K562 (cell line): Measurements from ENCODE around the gene XPR1. TPM values are rescaled to one million over a fixed set of nuclear protein-coding genes. Genes with fewer than 3 reads are reported as not detected.
A peak's percentile ranks its signal among the peaks of the same experiment; 100 is the strongest.

Source experiments
- ATAC-seq: fragments of 200-7000 bp; cut with Tn5 transposase; 3 replicates; pipeline ENCODE4 v1.9.1; 2020; ENCODE audit warnings: moderate library complexity
- BruUV-seq: library from RNA; stranded (reverse); fragments of 400-500 nt; replicated peaks from 2 replicates; lab custom pipeline; 2021; lab: Mats Ljungman, UMichigan
- CTCF ChIA-PET: fragments of 300-600 bp; formaldehyde crosslinking; extraction: SDS; loops from one replicate; lab custom pipeline; 2021; ENCODE audit warnings: low intra/inter-chr PET ratio; lab: Yijun Ruan, JAX
- POLR2A ChIA-PET: fragments of 300-600, 350-650 bp; sonication (Branson Sonifier 250); formaldehyde crosslinking; extraction: SDS; loops from one replicate; lab custom pipeline; 2021; ENCODE audit warnings: antibody characterized with exemption, inconsistent platforms; lab: Yijun Ruan, JAX
- DNase-seq, 4 experiments: peaks; one replicate each; pipeline versions ENCODE4 v3.0.0 to v3.0.0-alpha.2; 2011 to 2018; ENCODE audit warnings: low spot score in 3 of 4, mixed read lengths in 3 of 4; ENCODE audit errors: extremely low read depth in 1 of 4
- FAIRE-seq: peaks from 2 replicates; lab custom pipeline; 2011; peaks lifted over from hg19 to GRCh38; lab: Jason Lieb, UNC
- H2AFZ ChIP-seq: 2 replicates; pipeline ENCODE4 v1.6.0; 2011; ENCODE audit warnings: low read depth, low read length, control low read depth, inconsistent platforms
- H3K27ac ChIP-seq: fragments of 200-600 bp; 3 replicates; pipeline ENCODE4 v1.8.0; 2011; ENCODE audit warnings: low read depth, mild to moderate bottlenecking, control low read depth, inconsistent platforms, low read length, moderate library complexity, mixed read lengths; ENCODE audit errors: extremely low read depth
- H3K27me3 ChIP-seq, 2 experiments: fragments of 300-600 bp in 1 of 2; 2 replicates in 1 of 2; 3 replicates in 1 of 2; pipeline versions ENCODE4 v1.6.0 to v1.8.0; 2011; ENCODE audit warnings: inconsistent platforms in 2 of 2, low read length in 2 of 2, mild to moderate bottlenecking in 1 of 2, mixed read lengths in 1 of 2, moderate library complexity in 1 of 2; ENCODE audit not compliant: control insufficient read depth in 2 of 2, insufficient read depth in 2 of 2
- H3K36me3 ChIP-seq: fragments of 300-600 bp; 3 replicates; pipeline ENCODE4 v1.8.0; 2011; ENCODE audit warnings: mild to moderate bottlenecking, low read length, inconsistent platforms; ENCODE audit not compliant: control insufficient read depth, insufficient read depth
- H3K4me1 ChIP-seq, 2 experiments: fragments of 200-600 bp in 1 of 2; replicated peaks in 1 of 2; 2 replicates in 1 of 2; 3 replicates in 1 of 2; pipeline versions ENCODE4 v1.5.1 to v1.8.0; 2011; ENCODE audit warnings: inconsistent platforms in 2 of 2, low read length in 2 of 2, mild to moderate bottlenecking in 1 of 2, mixed read lengths in 1 of 2, moderate library complexity in 1 of 2; ENCODE audit not compliant: control insufficient read depth in 2 of 2, insufficient read depth in 2 of 2
- H3K4me2 ChIP-seq: 2 replicates; pipeline ENCODE4 v1.6.1; 2011; ENCODE audit warnings: low read length, control low read depth, inconsistent platforms, mixed read lengths; ENCODE audit not compliant: insufficient read depth
- H3K4me3 ChIP-seq: fragments of 200-600 bp; sonication (generic), shearing (Covaris generic); 2 replicates; pipeline ENCODE4 v1.5.1; 2016; ENCODE audit warnings: control low read depth, inconsistent platforms
- H3K79me2 ChIP-seq: fragments of 200-600 bp; 3 replicates; pipeline ENCODE4 v1.8.0; 2011; ENCODE audit warnings: low read length, inconsistent platforms; ENCODE audit not compliant: control insufficient read depth, insufficient read depth
- H3K9ac ChIP-seq, 2 experiments: 2 replicates each; pipeline versions ENCODE4 v1.6.0 to v1.6.1; 2011; ENCODE audit warnings: low read depth in 2 of 2, low read length in 2 of 2, control low read depth in 1 of 2, inconsistent platforms in 1 of 2, mild to moderate bottlenecking in 1 of 2, mixed read lengths in 1 of 2; ENCODE audit not compliant: insufficient read depth in 1 of 2
- H3K9me1 ChIP-seq: one replicate; pipeline ENCODE4 v1.6.0; 2011; ENCODE audit warnings: inconsistent platforms, mild to moderate bottlenecking, low read length, moderate library complexity; ENCODE audit not compliant: control insufficient read depth, insufficient read depth
- H3K9me3 ChIP-seq: replicated peaks from 2 replicates; pipeline ENCODE4 v1.5.1; 2011; ENCODE audit warnings: low read depth, low read length, inconsistent platforms; ENCODE audit not compliant: control insufficient read depth, insufficient read depth
- H4K20me1 ChIP-seq: replicated peaks from 2 replicates; pipeline ENCODE4 v1.6.1; 2011; ENCODE audit warnings: low read length, inconsistent platforms, mixed read lengths; ENCODE audit not compliant: control insufficient read depth, insufficient read depth
- ATF7 ChIP-seq: fragments of 450-650 bp; IDR thresholded peaks from 2 replicates; pipeline ENCODE4 v1.7.1; 2014; ENCODE audit warnings: mild to moderate bottlenecking, moderate library complexity
- DACH1 ChIP-seq: fragments of 450-650 bp; IDR thresholded peaks from 2 replicates; pipeline ENCODE4 v1.6.1; 2018; ENCODE audit not compliant: partially characterized antibody
- KDM2B ChIP-seq: fragments of 250-450 bp; sonication (Bioruptor Pico); IDR thresholded peaks from 2 replicates; pipeline ENCODE4 v1.8.0; 2021; ENCODE audit warnings: mild to moderate bottlenecking, moderate library complexity
- NFE2L1 ChIP-seq: fragments of 450-650 bp; IDR thresholded peaks from 2 replicates; pipeline ENCODE4 v1.6.1; 2016; ENCODE audit warnings: missing genetic modification characterization, low read depth, mild to moderate bottlenecking, missing compliant biosample characterization, moderate library complexity, borderline replicate concordance
- RBM34 ChIP-seq: fragments of 200-400 bp; formaldehyde crosslinking; IDR thresholded peaks from 2 replicates; pipeline ENCODE4 v1.6.1; 2018; ENCODE audit warnings: low read length, borderline replicate concordance; ENCODE audit not compliant: insufficient read depth
- SAFB ChIP-seq: fragments of 200-400 bp; formaldehyde crosslinking; IDR thresholded peaks from 2 replicates; pipeline ENCODE4 v1.6.1; 2017; ENCODE audit warnings: low read depth, low read length, borderline replicate concordance
- ZNF41 ChIP-seq: fragments of 250-450 bp; sonication (Bioruptor Pico); conservative IDR thresholded peaks from 2 replicates; pipeline ENCODE4 v1.4.0; 2020; ENCODE audit warnings: mild to moderate bottlenecking
- ZNF57 ChIP-seq: fragments of 450-650 bp; formaldehyde crosslinking; IDR thresholded peaks from 2 replicates; pipeline ENCODE4 v1.4.0; 2020; ENCODE audit warnings: mild to moderate bottlenecking, moderate library complexity
- WGBS: fragments of 100-300 bp; shearing (Covaris generic); methylation state at CpG from one replicate; pipeline ENCODE4 v1.1.6; 2016; ENCODE audit warnings: low coverage, mixed read lengths; ENCODE audit not compliant: insufficient coverage; ENCODE audit errors: missing lambda C conversion rate; 5-methylcytosine and 5-hydroxymethylcytosine counted together
- in situ Hi-C: fragments of 300-500 bp; cut with MboI; formaldehyde crosslinking; loops from 4 replicates; pipeline ENCODE4 v1.15.0; 2018; ENCODE audit warnings: inconsistent platforms, mixed read lengths
- intact Hi-C: fragments of 100-400 bp; cut with micrococcal nuclease; formaldehyde crosslinking; loops from 2 replicates; pipeline ENCODE4 v1.14.2; 2022
- polyA plus RNA-seq, 8 experiments: library from polyadenylated mRNA; depleted of rRNA in 4 of 8; stranded (reverse) in 5 of 8; unstranded in 3 of 8; fragments of >200 nt; fragmentation: Nextera tagmentation in 2 of 8; fragmentation: Illumina TruSeq in 1 of 8; extraction: Ambion mirVana in 2 of 8; extraction: Trizol in 1 of 8; gene quantifications; 2 replicates each; pipeline versions ENCODE4 v1.2.1 to v1.2.3, GENCODE V29; 2011 to 2014; ENCODE audit warnings: inconsistent platforms in 1 of 8, missing spikeins in 1 of 8
- total RNA-seq, 7 experiments: library from RNA; depleted of rRNA in 6 of 7; stranded (reverse); fragments of >200 nt in 6 of 7; fragmentation: Illumina TruSeq in 2 of 7; extraction: Trizol in 2 of 7; gene quantifications; 2 replicates each; pipeline versions ENCODE4 v1.2.1 to v1.2.3, GENCODE V29; 2011 to 2021; ENCODE audit warnings: low replicate concordance in 1 of 7
- TF ChIP-seq, protein P1 (sequence below), 2 experiments: fragments of 450-650 bp in 1 of 2; sonication (generic) in 1 of 2; formaldehyde crosslinking in 1 of 2; IDR thresholded peaks; 2 replicates each; pipeline versions ENCODE4 v1.7.1 to v1.9.0; 2016 to 2022; ENCODE audit warnings: inconsistent platforms in 1 of 2, mild to moderate bottlenecking in 1 of 2, missing genetic modification reagents in 1 of 2
- TF ChIP-seq, protein P2 (sequence below), 2 experiments: fragments of 450-650 bp; IDR thresholded peaks; 2 replicates each; pipeline ENCODE4 v1.6.1; 2016

The XPR1 gene
- total and polyA plus RNA-seq, 9 of the 15 experiments (the other 6 are each of a cell fraction or from before 2014, with no cell fraction given) = 3.0 to 66.2 (median 38.6) TPM

GRCh38 chr1:180893614-180894013 lies 261.8 kb downstream of the XPR1 start:
- intact Hi-C loops = no loop called here
- no peak for DNase-seq
- H3K4me3 ChIP-seq = no peak overlapping the region
- no peaks in the 10 kb centered on the region for H3K36me3 ChIP-seq
- in situ Hi-C loops = no loop called here
- BruUV-seq = no TSS peak
- H3K27me3 ChIP-seq = no peaks in the 10 kb centered on the region
- ATAC-seq = 0 out of 3 replicates have a peak, but pooled peaks have one; percentile 8
- no peaks in the 10 kb centered on the region for H3K79me2 ChIP-seq
- CTCF ChIA-PET = no interaction called here
- 61% methylated on average over 2 of the region's 3 CpGs for WGBS
- no peak overlapping the region for H2AFZ ChIP-seq
- TF ChIP-seq ZNF41 (CRISPR knock-in tag) (no peak), DACH1 (no peak), ATF7 (no peak), RBM34 (no peak), KDM2B (CRISPR knock-in tag) (no peak), NFE2L1 (tag) (no peak), ZNF57 (CRISPR knock-in tag) (no peak), SAFB (no peak)
- TF ChIP-seq, protein P1, sequence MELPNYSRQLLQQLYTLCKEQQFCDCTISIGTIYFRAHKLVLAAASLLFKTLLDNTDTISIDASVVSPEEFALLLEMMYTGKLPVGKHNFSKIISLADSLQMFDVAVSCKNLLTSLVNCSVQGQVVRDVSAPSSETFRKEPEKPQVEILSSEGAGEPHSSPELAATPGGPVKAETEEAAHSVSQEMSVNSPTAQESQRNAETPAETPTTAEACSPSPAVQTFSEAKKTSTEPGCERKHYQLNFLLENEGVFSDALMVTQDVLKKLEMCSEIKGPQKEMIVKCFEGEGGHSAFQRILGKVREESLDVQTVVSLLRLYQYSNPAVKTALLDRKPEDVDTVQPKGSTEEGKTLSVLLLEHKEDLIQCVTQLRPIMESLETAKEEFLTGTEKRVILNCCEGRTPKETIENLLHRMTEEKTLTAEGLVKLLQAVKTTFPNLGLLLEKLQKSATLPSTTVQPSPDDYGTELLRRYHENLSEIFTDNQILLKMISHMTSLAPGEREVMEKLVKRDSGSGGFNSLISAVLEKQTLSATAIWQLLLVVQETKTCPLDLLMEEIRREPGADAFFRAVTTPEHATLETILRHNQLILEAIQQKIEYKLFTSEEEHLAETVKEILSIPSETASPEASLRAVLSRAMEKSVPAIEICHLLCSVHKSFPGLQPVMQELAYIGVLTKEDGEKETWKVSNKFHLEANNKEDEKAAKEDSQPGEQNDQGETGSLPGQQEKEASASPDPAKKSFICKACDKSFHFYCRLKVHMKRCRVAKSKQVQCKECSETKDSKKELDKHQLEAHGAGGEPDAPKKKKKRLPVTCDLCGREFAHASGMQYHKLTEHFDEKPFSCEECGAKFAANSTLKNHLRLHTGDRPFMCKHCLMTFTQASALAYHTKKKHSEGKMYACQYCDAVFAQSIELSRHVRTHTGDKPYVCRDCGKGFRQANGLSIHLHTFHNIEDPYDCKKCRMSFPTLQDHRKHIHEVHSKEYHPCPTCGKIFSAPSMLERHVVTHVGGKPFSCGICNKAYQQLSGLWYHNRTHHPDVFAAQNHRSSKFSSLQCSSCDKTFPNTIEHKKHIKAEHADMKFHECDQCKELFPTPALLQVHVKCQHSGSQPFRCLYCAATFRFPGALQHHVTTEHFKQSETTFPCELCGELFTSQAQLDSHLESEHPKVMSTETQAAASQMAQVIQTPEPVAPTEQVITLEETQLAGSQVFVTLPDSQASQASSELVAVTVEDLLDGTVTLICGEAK (IDR thresholded peaks at IDR 0.05) = no peak
- TF ChIP-seq, protein P1 (CRISPR knock-in tag; IDR thresholded peaks at IDR 0.05) = no peak
- TF ChIP-seq, protein P2, sequence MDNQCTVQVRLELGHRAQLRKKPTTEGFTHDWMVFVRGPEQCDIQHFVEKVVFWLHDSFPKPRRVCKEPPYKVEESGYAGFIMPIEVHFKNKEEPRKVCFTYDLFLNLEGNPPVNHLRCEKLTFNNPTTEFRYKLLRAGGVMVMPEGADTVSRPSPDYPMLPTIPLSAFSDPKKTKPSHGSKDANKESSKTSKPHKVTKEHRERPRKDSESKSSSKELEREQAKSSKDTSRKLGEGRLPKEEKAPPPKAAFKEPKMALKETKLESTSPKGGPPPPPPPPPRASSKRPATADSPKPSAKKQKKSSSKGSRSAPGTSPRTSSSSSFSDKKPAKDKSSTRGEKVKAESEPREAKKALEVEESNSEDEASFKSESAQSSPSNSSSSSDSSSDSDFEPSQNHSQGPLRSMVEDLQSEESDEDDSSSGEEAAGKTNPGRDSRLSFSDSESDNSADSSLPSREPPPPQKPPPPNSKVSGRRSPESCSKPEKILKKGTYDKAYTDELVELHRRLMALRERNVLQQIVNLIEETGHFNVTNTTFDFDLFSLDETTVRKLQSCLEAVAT (IDR thresholded peaks at IDR 0.05) = no peak
- no peak overlapping the region for H3K27ac ChIP-seq
- POLR2A ChIA-PET = interaction anchor here (1.4 kb wide), 1 partner anchor 9 kb away, joined by 3 read pairs; no protein-coding TSS in a partner anchor
- no peaks in the 10 kb centered on the region for H4K20me1 ChIP-seq
- no peaks in the 10 kb centered on the region for H3K4me1 ChIP-seq
- H3K9me1 ChIP-seq = no peaks in the 10 kb centered on the region
- H3K4me2 ChIP-seq = no peak overlapping the region
- H3K9ac ChIP-seq = no peak overlapping the region
- H3K9me3 ChIP-seq = no peaks in the 10 kb centered on the region
- no peak for FAIRE-seq
